HCT116 (cell line): Measurements from ENCODE around the gene SPOCK3.

Experiments used
- JUND ChIP-seq: IDR thresholded peaks from 2 replicates; pipeline ENCODE4 v1.6.1; 2012
- POLR2A ChIP-seq: IDR thresholded peaks from 2 replicates; pipeline ENCODE4 v1.7.0; 2011; ENCODE audit warnings: borderline replicate concordance; ENCODE audit not compliant: insufficient read depth, insufficient read length; ENCODE audit errors: extremely low read depth
- TF ChIP-seq, protein P1 (sequence below), 3 experiments: fragments of 200-600 bp in 1 of 3; sonication (generic) in 1 of 3; IDR thresholded peaks in 2 of 3; conservative IDR thresholded peaks in 1 of 3; 2 replicates each; pipeline ENCODE4 v1.5.1; 2012 to 2017; ENCODE audit warnings: low read depth in 2 of 3, low read length in 2 of 3, antibody characterized with exemption in 1 of 3, borderline replicate concordance in 1 of 3, control low read depth in 1 of 3, mild to moderate bottlenecking in 1 of 3, mixed read lengths in 1 of 3, mixed run types in 1 of 3, moderate library complexity in 1 of 3; ENCODE audit not compliant: insufficient read depth in 1 of 3

DNA sequence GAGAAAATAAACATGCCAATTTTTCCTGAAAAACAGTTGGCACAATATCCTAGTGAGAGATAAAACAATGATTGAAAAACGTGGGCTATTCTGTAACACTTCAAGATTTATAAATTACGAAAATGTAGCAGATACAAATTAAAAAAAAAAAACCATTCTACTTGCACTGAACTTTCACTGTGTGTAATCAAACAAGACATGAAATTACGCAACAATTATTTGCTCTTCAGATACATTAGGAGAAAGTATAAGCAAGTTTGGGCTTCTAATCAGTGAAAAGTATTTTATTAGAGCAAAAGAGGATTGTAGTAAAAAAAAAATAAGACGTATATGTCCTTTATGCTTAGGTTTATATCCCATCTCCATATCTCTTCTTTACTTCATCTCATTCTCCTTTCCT is 320.4 kb downstream of the SPOCK3 start:
- TF ChIP-seq, protein P1, sequence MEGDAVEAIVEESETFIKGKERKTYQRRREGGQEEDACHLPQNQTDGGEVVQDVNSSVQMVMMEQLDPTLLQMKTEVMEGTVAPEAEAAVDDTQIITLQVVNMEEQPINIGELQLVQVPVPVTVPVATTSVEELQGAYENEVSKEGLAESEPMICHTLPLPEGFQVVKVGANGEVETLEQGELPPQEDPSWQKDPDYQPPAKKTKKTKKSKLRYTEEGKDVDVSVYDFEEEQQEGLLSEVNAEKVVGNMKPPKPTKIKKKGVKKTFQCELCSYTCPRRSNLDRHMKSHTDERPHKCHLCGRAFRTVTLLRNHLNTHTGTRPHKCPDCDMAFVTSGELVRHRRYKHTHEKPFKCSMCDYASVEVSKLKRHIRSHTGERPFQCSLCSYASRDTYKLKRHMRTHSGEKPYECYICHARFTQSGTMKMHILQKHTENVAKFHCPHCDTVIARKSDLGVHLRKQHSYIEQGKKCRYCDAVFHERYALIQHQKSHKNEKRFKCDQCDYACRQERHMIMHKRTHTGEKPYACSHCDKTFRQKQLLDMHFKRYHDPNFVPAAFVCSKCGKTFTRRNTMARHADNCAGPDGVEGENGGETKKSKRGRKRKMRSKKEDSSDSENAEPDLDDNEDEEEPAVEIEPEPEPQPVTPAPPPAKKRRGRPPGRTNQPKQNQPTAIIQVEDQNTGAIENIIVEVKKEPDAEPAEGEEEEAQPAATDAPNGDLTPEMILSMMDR (IDR thresholded peaks at IDR 0.05 in 2 of 3, conservative IDR thresholded peaks at IDR 0.05 in 1 of 3; ENCODE audit: borderline replicate concordance in 1 of 3, insufficient read depth in 1 of 3, low read depth in 2 of 3, low read length in 2 of 3) = no peak
- no peak for TF ChIP-seq POLR2A
- no peak for TF ChIP-seq JUND
